Dendritic cell treated with granulocyte-macrophage colony-stimulating factor and Interleukin-4, amounts not matched to agents 40 ng/mL and 50 ng/mL, for 4 days (primary cell): ENCODE results near the gene RNU4-1.
"Not testable (repeated sequence)": the region's sequence is repeated elsewhere in the genome, so short reads cannot be mapped to it uniquely, and the experiment has no call there.

Experiments
- H3K27ac Mint-ChIP-seq: one replicate; pipeline ENCODE4 v1.8.0; 2022; ENCODE audit warnings: mild to moderate bottlenecking, mixed read lengths
- H3K27me3 Mint-ChIP-seq: one replicate; pipeline ENCODE4 v1.8.0; 2022; ENCODE audit warnings: mild to moderate bottlenecking, mixed read lengths
- H3K36me3 Mint-ChIP-seq: one replicate; pipeline ENCODE4 v1.8.0; 2022; ENCODE audit warnings: low read depth, mixed read lengths
- H3K4me1 Mint-ChIP-seq: one replicate; pipeline ENCODE4 v1.8.0; 2022; ENCODE audit warnings: low read depth, mixed read lengths
- H3K4me3 Mint-ChIP-seq: one replicate; pipeline ENCODE4 v1.8.0; 2022; ENCODE audit warnings: mild to moderate bottlenecking, moderate library complexity, mixed read lengths
- H3K9me3 Mint-ChIP-seq: one replicate; pipeline ENCODE4 v1.8.0; 2022; ENCODE audit warnings: mixed read lengths
- intact Hi-C: fragments of 100-400 bp; cut with micrococcal nuclease; formaldehyde crosslinking; loops from one replicate; pipeline ENCODE4 v1.15.0; 2022

The RNU4-1 gene

DNA sequence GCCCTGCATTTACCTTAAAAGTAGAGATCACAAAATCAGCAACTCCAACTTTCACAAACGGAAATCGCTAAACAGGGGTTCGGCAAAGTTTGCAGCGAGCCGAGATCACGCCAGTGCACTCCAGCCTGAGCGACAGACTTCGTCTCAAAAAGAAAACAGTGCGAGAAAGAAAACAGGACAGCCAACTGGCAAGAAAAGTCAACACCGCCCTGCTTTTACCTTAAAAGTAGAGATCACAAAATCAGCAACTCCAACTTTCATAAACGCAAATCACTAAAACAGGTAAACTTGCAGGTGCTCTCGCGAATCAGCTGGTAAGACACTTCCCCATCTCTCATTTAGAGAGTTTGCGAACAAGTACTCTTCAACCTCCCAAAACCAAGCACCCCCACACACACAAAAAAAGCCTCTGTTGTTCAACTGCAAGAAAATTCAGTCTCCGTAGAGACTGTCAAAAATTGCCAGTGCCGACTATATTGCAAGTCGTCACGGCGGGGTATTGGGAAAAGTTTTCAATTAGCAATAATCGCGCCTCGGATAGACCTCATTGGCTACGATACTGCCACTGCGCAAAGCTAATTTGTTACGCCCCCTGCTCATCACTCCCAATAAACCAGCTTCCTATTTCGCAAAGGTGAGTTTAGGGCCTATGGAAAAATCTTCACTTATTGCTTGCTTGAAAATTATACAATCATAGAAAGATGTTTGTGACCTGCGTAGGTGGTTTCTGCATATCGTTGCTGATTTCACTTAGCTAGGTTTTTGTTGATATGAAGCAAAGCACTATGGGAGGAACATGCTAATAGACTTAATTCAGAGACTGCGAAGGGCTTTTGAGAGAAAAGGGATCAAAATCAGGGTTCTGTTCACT, at the start of gene RNU4-1:
Gene RNU4-1 (minus strand): TSS at position 577 of the 871 bp plus-strand sequence.
- H3K27me3 Mint-ChIP-seq = peaks cover 2% of the 10 kb centered on the region
- no peaks in the 10 kb centered on the region for H3K9me3 Mint-ChIP-seq
- intact Hi-C loops = loop anchor here (1.0 kb wide), 1 partner anchor 9 kb away; the partner anchor contains the start of gene SIRT4
- H3K4me1 Mint-ChIP-seq = no peaks in the 10 kb centered on the region
- no peaks in the 10 kb centered on the region for H3K36me3 Mint-ChIP-seq
- H3K27ac Mint-ChIP-seq = no peak within 1 kb of the TSS
- H3K4me3 Mint-ChIP-seq = no peak within 1 kb of the TSS

DNA sequence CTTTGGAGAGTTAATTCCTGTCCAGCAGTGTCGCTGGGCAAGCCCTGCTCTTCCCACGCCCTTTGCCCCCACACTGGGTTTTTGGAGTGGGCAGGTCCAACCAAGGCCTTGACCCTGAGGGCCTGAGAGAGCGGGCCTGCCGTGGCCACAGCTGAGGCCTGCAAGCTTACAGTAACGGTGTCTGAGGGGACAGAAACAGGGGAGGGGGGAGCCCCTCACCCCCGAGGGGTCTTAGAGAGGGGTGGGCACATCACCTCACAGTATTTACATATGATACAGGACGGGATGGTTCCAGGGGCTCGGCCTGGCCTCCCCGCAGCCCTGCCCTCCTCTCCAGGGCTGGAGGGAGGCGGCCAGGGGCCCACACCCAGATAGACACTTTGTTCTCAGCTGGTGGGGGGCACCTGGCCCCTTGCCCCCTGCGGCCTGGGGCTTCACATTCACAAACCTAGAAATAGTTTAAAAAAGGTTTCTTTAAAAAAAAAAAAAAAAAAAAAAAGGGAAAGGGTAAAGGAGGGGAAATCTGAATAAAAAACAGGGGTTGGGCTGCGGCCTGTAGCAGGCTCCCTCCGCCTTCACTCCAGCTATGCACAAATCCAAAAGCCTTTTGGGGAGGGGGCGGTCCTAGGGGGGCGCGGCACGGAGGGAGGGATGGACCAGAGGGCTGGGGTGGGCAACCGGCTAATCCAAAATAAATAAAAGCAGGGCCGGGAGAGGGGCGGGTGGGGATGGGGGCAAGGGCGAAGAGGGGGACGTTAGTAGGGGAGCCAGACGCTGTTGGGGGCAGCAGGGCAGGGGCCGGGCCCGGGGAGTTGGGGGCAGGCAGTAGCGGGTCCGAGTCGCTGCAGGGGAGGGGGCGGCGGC, 49.4 kb upstream of the RNU4-1 start:
- no peak overlapping the region for H3K27ac Mint-ChIP-seq
- intact Hi-C loops = no loop called here

DNA sequence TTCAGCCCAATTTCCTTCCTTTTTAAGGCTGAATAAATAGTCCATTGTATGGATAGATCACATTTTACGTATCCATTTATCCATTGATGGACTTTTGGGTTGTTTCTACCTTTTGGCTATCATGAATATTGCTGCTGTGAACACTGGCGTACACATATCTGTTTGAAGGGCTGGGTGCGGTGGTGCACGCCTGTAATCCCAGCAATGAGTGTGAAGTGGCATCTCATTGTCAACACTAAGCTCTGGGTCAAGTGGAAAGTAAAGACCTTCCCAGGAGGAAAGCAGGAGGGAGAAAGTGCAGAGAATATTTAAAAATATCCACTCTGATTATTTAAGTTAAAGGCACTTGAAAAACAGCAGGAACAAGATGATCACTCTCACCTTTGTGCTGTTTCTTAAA, 46.2 kb upstream of the RNU4-1 start:
- Mint-ChIP-seq H3K4me3 (no peak overlapping the region), H3K27ac (no peak overlapping the region), H3K4me1 (no peaks in the 10 kb centered on the region), H3K9me3 (peaks cover 36% of the 10 kb centered on the region), H3K27me3 (peaks cover 10% of the 10 kb centered on the region), H3K36me3 (no peaks in the 10 kb centered on the region)
- intact Hi-C loops = no loop called here

More for the DNA sequence above, 49.4 kb upstream of the RNU4-1 start:
- peaks cover 10% of the 10 kb centered on the region for H3K27me3 Mint-ChIP-seq
- H3K36me3 Mint-ChIP-seq = no peaks in the 10 kb centered on the region
- H3K4me3 Mint-ChIP-seq = no peak overlapping the region
- H3K9me3 Mint-ChIP-seq = peaks cover 17% of the 10 kb centered on the region
- H3K4me1 Mint-ChIP-seq = no peaks in the 10 kb centered on the region

DNA sequence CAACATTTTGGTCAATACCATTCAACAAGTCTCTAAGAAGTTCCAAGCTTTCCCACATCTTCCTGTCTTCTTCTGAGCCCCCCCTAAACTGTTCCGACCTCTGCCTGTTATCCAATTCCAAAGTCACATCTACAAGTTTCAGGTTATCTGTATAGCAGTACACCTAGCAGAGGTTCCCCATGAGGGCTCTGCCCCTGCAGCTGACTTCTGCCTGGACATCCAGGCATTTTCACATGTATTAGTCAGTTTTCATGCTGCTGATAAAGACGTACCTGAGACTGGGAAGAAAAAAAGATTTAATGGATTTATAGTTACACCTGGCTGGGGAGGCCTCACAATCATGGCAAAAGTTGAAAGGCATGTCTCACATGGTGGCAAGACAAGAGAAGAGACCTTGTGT, 44.7 kb upstream of the RNU4-1 start:
- Mint-ChIP-seq H3K36me3 (no peaks in the 10 kb centered on the region), H3K9me3 (peaks cover 36% of the 10 kb centered on the region), H3K27ac (no peak overlapping the region), H3K4me1 (no peaks in the 10 kb centered on the region), H3K4me3 (no peak overlapping the region), H3K27me3 (peaks cover 9% of the 10 kb centered on the region)
- intact Hi-C loops = no loop called here

DNA sequence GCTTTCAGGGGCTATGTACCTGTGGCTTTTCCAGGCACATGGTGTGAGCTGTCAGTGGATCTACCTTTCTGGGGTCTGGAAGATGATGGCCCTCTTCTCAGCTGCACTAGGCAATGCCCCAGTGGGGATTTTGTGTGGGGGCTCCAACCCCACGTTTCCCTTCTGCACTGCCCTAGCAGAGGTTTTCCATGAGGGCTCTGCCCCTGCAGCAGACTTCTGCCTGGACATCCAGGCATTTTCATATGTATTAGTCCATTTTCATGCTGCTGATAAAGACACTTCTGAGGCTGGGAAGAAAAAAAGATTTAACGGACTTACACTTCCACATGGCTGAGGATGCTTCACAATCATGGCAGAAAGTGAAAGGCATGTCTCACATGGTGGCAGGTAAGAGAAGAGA, 43.4 kb upstream of the RNU4-1 start:
- H3K27ac Mint-ChIP-seq, H3K36me3 Mint-ChIP-seq, intact Hi-C loops, H3K4me1 Mint-ChIP-seq, H3K4me3 Mint-ChIP-seq: not testable (repeated sequence)
- H3K9me3 Mint-ChIP-seq = peaks cover 36% of the 10 kb centered on the region
- peaks cover 12% of the 10 kb centered on the region for H3K27me3 Mint-ChIP-seq

DNA sequence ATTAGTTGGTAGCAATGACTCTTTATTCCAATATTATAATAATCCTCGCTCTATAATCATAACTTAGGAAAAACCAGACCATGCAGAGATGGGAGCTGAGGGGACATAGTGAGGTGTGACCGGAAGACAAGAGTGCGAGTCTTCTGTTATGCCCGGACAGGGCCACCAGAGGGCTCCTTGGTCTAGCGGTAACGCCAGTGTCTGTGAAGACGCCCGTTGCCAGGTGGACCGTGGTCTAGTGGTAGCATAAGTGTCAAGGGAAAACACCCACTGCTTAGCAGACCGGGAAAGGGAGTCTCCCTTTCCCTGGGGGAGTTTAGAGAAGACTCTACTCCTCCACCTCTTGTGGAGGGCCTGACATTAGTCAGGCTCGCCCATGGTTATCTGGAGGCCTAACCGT, 42.4 kb upstream of the RNU4-1 start:
- H3K27ac Mint-ChIP-seq, H3K4me3 Mint-ChIP-seq, intact Hi-C loops, H3K4me1 Mint-ChIP-seq, H3K36me3 Mint-ChIP-seq: not testable (repeated sequence)
- Mint-ChIP-seq H3K27me3 (peaks cover 12% of the 10 kb centered on the region), H3K9me3 (peaks cover 36% of the 10 kb centered on the region)

DNA sequence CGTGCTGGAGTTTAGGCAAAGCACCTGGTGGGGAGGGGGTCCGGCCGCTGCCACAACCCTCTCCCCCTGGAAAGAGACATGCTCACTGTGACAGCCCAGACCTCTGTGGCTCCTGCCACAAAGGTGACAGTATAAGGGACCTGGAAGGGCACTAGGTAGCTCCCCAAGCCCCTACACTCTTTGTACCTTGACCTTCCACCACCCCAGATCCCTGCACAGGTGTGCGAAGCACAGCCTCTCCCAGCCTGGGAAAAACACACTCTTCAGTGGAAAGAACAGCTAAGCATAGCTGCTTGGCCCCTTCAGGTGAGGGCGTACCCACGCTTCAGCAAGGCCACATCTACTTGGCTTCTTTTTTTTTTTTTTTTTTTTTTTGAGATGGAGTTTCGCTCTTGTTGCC, 39.5 kb upstream of the RNU4-1 start:
- H3K27ac Mint-ChIP-seq = no peak overlapping the region
- peaks cover 8% of the 10 kb centered on the region for H3K27me3 Mint-ChIP-seq
- H3K4me3 Mint-ChIP-seq = no peak overlapping the region
- intact Hi-C loops = no loop called here
- peaks cover 20% of the 10 kb centered on the region for H3K9me3 Mint-ChIP-seq
- no peaks in the 10 kb centered on the region for H3K36me3 Mint-ChIP-seq
- no peaks in the 10 kb centered on the region for H3K4me1 Mint-ChIP-seq

DNA sequence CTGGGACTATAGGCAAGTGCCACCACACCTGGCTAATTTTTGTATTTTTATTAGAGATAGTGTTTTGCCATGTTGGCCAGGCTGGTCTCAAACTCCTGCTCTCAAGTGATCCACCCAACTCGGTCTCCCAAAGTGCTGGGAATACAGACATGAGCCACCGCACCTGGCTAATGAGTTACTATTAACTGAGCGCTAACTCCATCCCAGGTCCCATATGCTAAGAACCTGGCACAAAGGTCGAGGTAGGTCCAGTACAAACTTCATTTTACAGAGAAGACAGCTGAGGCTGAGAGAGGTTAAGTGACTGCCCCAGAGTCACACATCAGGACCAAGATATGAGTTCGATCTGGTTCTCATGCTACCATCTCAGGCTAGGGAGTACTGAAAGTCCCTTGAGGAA, 39.0 kb upstream of the RNU4-1 start:
- Mint-ChIP-seq H3K36me3 (no peaks in the 10 kb centered on the region), H3K27ac (no peak overlapping the region), H3K4me1 (no peaks in the 10 kb centered on the region), H3K4me3 (no peak overlapping the region), H3K9me3 (peaks cover 16% of the 10 kb centered on the region), H3K27me3 (peaks cover 8% of the 10 kb centered on the region)
- intact Hi-C loops = no loop called here

DNA sequence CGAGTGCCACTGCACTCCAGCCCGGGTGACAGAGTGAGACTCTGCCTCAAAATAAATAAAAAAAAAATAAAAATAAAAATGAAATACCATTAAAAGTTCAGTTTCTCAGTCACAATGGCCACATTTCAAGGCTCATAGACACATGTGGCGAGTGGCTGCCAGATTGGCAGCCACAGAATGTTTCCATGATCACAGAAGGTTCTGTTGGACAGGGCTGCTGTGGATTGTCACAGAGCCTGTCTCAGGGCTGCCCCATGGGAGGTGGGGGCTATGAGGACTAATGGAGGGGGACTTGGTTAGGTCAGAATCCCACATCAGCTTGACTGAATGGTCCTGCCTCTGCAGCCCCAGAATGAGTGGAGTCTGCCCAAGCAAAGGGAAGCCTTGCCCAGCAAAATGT, 38.4 kb upstream of the RNU4-1 start:
- Mint-ChIP-seq H3K36me3 (no peaks in the 10 kb centered on the region), H3K27me3 (peaks cover 8% of the 10 kb centered on the region), H3K9me3 (peaks cover 9% of the 10 kb centered on the region), H3K4me3 (no peak overlapping the region), H3K27ac (no peak overlapping the region), H3K4me1 (peaks cover under 1% of the 10 kb centered on the region)
- intact Hi-C loops = no loop called here

DNA sequence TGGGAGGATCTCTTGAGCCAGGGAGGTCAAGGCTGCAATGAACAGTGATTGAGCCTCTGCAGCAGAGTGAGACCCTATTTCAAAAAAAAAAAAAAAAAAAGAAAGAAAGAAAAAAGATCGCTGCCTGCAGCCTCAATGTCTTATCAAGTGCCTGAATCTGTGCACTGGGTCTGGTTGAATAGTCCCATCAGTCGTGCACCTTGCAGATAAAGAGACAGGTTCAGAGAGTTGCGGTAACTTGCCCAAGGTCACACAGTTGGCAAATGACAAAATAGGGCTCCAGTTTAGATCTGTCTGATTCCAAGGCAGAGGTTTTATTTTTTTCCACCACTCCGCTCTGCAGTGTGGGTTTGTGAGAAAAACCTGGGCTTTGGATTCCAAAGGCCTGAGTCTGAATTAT, 35.2 kb upstream of the RNU4-1 start:
- no peak overlapping the region for H3K4me3 Mint-ChIP-seq
- no peaks in the 10 kb centered on the region for H3K36me3 Mint-ChIP-seq
- H3K27ac Mint-ChIP-seq = no peak overlapping the region
- no peaks in the 10 kb centered on the region for H3K9me3 Mint-ChIP-seq
- intact Hi-C loops = loop anchor here (10.0 kb wide), 1 partner anchor 107 kb away; the partner anchor contains the start of gene COX6A1
- peaks cover 11% of the 10 kb centered on the region for H3K4me1 Mint-ChIP-seq
- H3K27me3 Mint-ChIP-seq = peaks cover 14% of the 10 kb centered on the region

DNA sequence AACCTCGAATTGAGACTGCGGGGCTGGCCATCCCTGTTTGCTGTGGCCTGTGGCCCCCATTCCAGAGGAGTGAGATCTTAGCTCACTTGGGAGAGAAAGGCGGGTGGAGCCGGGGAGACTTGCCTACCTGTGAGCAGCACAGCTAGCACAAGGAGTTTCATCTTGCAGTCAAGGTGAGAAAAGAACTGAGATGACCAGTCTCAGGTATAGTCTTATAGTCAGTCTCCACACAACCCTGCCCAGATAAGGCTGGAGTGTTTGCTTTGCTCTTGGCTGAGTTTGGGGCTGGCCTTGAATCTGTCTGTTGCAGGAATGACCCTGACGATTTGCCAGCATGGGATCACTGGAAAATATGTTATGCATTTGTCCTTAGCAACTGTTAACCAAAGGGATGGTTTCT, 34.6 kb upstream of the RNU4-1 start, which contains the start of gene PLA2G1B:
Gene PLA2G1B (minus strand): TSS at position 187 of the 400 bp plus-strand sequence. CDS start 26 bp downstream, at position 161.
- intact Hi-C loops = loop anchor here (10.0 kb wide), 1 partner anchor 107 kb away; the partner anchor contains the start of gene COX6A1
- Mint-ChIP-seq H3K27ac (no peak within 1 kb of the TSS), H3K36me3 (no peaks in the 10 kb centered on the region), H3K9me3 (no peaks in the 10 kb centered on the region), H3K4me3 (no peak within 1 kb of the TSS), H3K4me1 (peaks cover 11% of the 10 kb centered on the region), H3K27me3 (peaks cover 14% of the 10 kb centered on the region)

DNA sequence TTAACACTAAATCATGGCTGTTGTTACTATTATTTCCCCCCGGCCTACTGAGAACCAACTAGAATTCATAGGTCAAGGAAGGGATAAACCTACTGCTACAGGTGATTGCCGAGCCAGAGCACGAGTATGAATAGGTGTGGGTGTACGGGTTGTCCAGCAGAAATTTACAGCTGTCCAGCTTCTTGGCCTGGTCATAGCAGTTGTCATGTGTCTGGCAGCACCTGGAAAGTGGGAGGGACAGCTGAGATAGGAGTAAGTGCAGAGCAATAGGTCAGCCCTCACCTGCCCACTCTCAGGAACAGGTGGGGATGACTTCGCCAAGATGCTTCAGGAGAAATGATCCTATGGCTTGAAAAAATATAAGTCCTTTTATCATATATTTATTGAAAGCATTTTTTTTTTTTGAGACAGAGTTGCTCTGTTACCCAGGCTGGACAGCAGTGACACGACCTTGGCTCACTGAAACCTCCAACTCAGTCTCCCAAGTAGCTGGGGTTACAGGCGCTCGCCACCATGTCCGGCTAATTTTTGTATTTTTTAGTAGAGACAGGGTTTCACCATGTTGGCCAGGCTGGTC, 31.9 kb upstream of the RNU4-1 start:
- Mint-ChIP-seq H3K4me1 (peaks cover 11% of the 10 kb centered on the region), H3K27ac (no peak overlapping the region), H3K9me3 (no peaks in the 10 kb centered on the region), H3K27me3 (peaks cover 11% of the 10 kb centered on the region), H3K4me3 (no peak overlapping the region), H3K36me3 (no peaks in the 10 kb centered on the region)
- intact Hi-C loops = loop anchor here (10.0 kb wide), 1 partner anchor 110 kb away; the partner anchor contains the start of gene COX6A1

DNA sequence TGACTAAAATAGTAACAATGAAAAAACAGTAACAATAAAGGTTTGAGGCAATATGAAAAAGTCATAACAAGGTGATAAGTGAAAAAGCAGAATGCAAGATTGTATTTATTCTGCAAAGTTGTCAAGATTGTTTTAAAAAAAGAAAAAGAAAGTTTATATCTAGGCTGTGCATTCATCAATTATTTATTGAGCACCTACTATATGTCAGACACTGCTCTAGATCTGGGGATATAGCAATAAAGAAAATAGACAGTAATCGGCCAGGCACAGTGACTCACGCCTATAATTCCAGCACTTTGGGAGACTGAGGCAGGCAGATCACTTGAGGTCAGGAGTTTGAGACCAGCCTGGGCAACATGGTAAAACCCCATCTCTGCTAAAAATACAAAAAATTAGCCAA, 30.7 kb upstream of the RNU4-1 start:
- H3K36me3 Mint-ChIP-seq = no peaks in the 10 kb centered on the region
- intact Hi-C loops = loop anchor here (10.0 kb wide), 1 partner anchor 111 kb away; the partner anchor contains the start of gene COX6A1
- H3K4me1 Mint-ChIP-seq = peaks cover 11% of the 10 kb centered on the region
- H3K27me3 Mint-ChIP-seq = peaks cover 12% of the 10 kb centered on the region
- H3K27ac Mint-ChIP-seq = no peak overlapping the region
- H3K4me3 Mint-ChIP-seq = no peak overlapping the region
- H3K9me3 Mint-ChIP-seq = no peaks in the 10 kb centered on the region
